Brain microvascular endothelial cell (primary cell): ENCODE data around the gene SH3BP4.

Experiments
- DNase-seq: peaks from one replicate; pipeline ENCODE4 v3.0.0-alpha.2; 2020
- H3K27ac ChIP-seq: fragments of 250-450 bp; sonication (Bioruptor Pico); 2 replicates; pipeline ENCODE4 v1.5.1; 2020; ENCODE audit warnings: mild to moderate bottlenecking, moderate library complexity
- H3K27me3 ChIP-seq: fragments of 250-450 bp; sonication (Bioruptor Pico); replicated peaks from 2 replicates; pipeline ENCODE4 v1.5.1; 2020; ENCODE audit warnings: mild to moderate bottlenecking
- H3K36me3 ChIP-seq: fragments of 250-450 bp; sonication (Bioruptor Pico); replicated peaks from 2 replicates; pipeline ENCODE4 v1.5.1; 2020; ENCODE audit warnings: mild to moderate bottlenecking
- H3K4me3 ChIP-seq: 2 replicates; pipeline ENCODE4 v1.5.1; 2011; ENCODE audit warnings: low read depth, mild to moderate bottlenecking, control low read depth, low read length, moderate library complexity
- CTCF ChIP-seq: IDR thresholded peaks from 2 replicates; pipeline ENCODE4 v1.5.1; 2011; ENCODE audit warnings: low read depth, mild to moderate bottlenecking, moderate library complexity, low read length, control low read depth, inconsistent platforms; ENCODE audit errors: missing control alignments
- in situ Hi-C: cut with HindIII; loops from 2 replicates; pipeline ENCODE4 v1.10.0; 2017; ENCODE audit warnings: low sequenced_read_pairs, low pct_ligation_motif_present

Gene SH3BP4

GRCh38 chr2:235041221-235041917, 89.6 kb downstream of the SH3BP4 start:
- no peak for TF ChIP-seq CTCF
- Histone ChIP-seq H3K27ac (no peak overlapping the region), H3K4me3 (no peak overlapping the region), H3K36me3 (peaks cover 42% of the 10 kb centered on the region), H3K27me3 (no peaks in the 10 kb centered on the region)
- in situ Hi-C loops: no loop called here
- DNase-seq: no peak

- H3K4me3 ChIP-seq: no peak overlapping the region
- H3K27me3 ChIP-seq: no peaks in the 10 kb centered on the region
- peaks cover 49% of the 10 kb centered on the region for H3K36me3 ChIP-seq
- no peak for DNase-seq
- H3K27ac ChIP-seq: no peak overlapping the region
- no peak for TF ChIP-seq CTCF
- in situ Hi-C loops: no loop called here
Observed at GRCh38 chr2:235041918-235042575, 90.2 kb downstream of the SH3BP4 start.

- Histone ChIP-seq H3K27me3 (no peaks in the 10 kb centered on the region), H3K27ac (no peak overlapping the region), H3K4me3 (no peak overlapping the region), H3K36me3 (peaks cover 50% of the 10 kb centered on the region)
- in situ Hi-C loops: no loop called here
- no peak for TF ChIP-seq CTCF
- no peak for DNase-seq
Observed at GRCh38 chr2:235042576-235043515, 91.0 kb downstream of the SH3BP4 start.

- H3K36me3 ChIP-seq: peaks cover 48% of the 10 kb centered on the region
- in situ Hi-C loops: no loop called here
- H3K27ac ChIP-seq: no peak overlapping the region
- no peaks in the 10 kb centered on the region for H3K27me3 ChIP-seq
- H3K4me3 ChIP-seq: no peak overlapping the region
- TF ChIP-seq CTCF: no peak
- DNase-seq: no peak
Observed at GRCh38 chr2:235043762-235044500, 92.1 kb downstream of the SH3BP4 start.

- no peak for DNase-seq
- in situ Hi-C loops: no loop called here
- TF ChIP-seq CTCF: no peak
- Histone ChIP-seq H3K4me3 (no peak overlapping the region), H3K27ac (no peak overlapping the region), H3K27me3 (no peaks in the 10 kb centered on the region), H3K36me3 (peaks cover 47% of the 10 kb centered on the region)
Observed at GRCh38 chr2:235044501-235045271, 92.9 kb downstream of the SH3BP4 start.
